CD4-positive, CD25-positive, alpha-beta regulatory T cell (primary cell): ENCODE results near the gene HABP4. TPM values are rescaled to one million over a fixed set of nuclear protein-coding genes. Genes with fewer than 3 reads are reported as not detected.

Experiments
- ATAC-seq, 2 donors: fragments of 150-1000 bp; cut with Tn5 transposase; one replicate each; pipeline ENCODE4 v1.10.0; 2021; ENCODE audit warnings: low read depth in 2 of 2, moderate number of reproducible peaks in 2 of 2, moderate library complexity in 1 of 2
- DNase-seq, 3 donors: peaks; one replicate each; pipeline versions ENCODE4 v3.0.0 to v3.0.0-alpha.2; 2012 to 2022; ENCODE audit warnings: mixed read lengths in 1 of 3
- H3K27ac ChIP-seq: one replicate; pipeline ENCODE4 v1.7.0; 2013; ENCODE audit warnings: mild to moderate bottlenecking, low read length; ENCODE audit not compliant: insufficient read depth, poor library complexity, severe bottlenecking
- H3K27me3 ChIP-seq: one replicate; pipeline ENCODE4 v1.7.0; 2013; ENCODE audit warnings: low read length; ENCODE audit not compliant: control insufficient read depth, insufficient read depth
- H3K36me3 ChIP-seq: one replicate; pipeline ENCODE4 v1.7.0; 2013; ENCODE audit warnings: mild to moderate bottlenecking, low read length, moderate library complexity; ENCODE audit not compliant: control insufficient read depth, insufficient read depth
- H3K4me1 ChIP-seq: 2 replicates; pipeline ENCODE4 v1.7.0; 2013; ENCODE audit warnings: mild to moderate bottlenecking, low read length; ENCODE audit not compliant: insufficient read depth, control insufficient read depth, poor library complexity, severe bottlenecking
- H3K4me3 ChIP-seq: one replicate; pipeline ENCODE4 v1.7.0; 2013; ENCODE audit warnings: low read depth, mild to moderate bottlenecking, low read length, moderate library complexity
- H3K9me3 ChIP-seq, 2 experiments: 1 replicate in 1 of 2; 2 replicates in 1 of 2; pipeline ENCODE4 v1.7.0; 2013; ENCODE audit warnings: low read length in 2 of 2, mild to moderate bottlenecking in 1 of 2, moderate library complexity in 1 of 2; ENCODE audit not compliant: control insufficient read depth in 2 of 2
- H3K27ac Mint-ChIP-seq, 3 donors: one replicate each; pipeline ENCODE4 v1.8.0; 2020 to 2022; ENCODE audit warnings: mild to moderate bottlenecking in 3 of 3, mixed read lengths in 3 of 3, moderate library complexity in 2 of 3
- H3K27me3 Mint-ChIP-seq: one replicate; pipeline ENCODE4 v1.8.0; 2022; ENCODE audit warnings: mild to moderate bottlenecking, mixed read lengths
- H3K36me3 Mint-ChIP-seq: one replicate; pipeline ENCODE4 v1.8.0; 2020; ENCODE audit warnings: mixed read lengths
- H3K4me1 Mint-ChIP-seq, 4 donors: one replicate each; pipeline ENCODE4 v1.8.0; 2020 to 2022; ENCODE audit warnings: mixed read lengths in 4 of 4, mild to moderate bottlenecking in 1 of 4
- H3K4me3 Mint-ChIP-seq, 4 donors: one replicate each; pipeline ENCODE4 v1.8.0; 2020 to 2022; ENCODE audit warnings: mild to moderate bottlenecking in 4 of 4, mixed read lengths in 4 of 4, moderate library complexity in 3 of 4
- H3K9me3 Mint-ChIP-seq, 7 donors: one replicate each; pipeline ENCODE4 v1.8.0; 2020 to 2022; ENCODE audit warnings: mixed read lengths in 7 of 7, mild to moderate bottlenecking in 3 of 7, moderate library complexity in 2 of 7
- polyA plus RNA-seq, 4 donors: library from polyadenylated mRNA; unstranded; fragments of 300-500 nt; fragmentation: Illumina TruSeq; gene quantifications; one replicate each; pipeline ENCODE4 v1.2.3, GENCODE V29; 2021
- total RNA-seq: library from RNA; stranded (reverse); gene quantifications from one replicate; pipeline ENCODE4 v1.2.3, GENCODE V29; 2022

Gene HABP4
- total and polyA plus RNA-seq, 5 donors from 2014 or later = 19.8 to 25.5 (median 21.2) TPM

DNA sequence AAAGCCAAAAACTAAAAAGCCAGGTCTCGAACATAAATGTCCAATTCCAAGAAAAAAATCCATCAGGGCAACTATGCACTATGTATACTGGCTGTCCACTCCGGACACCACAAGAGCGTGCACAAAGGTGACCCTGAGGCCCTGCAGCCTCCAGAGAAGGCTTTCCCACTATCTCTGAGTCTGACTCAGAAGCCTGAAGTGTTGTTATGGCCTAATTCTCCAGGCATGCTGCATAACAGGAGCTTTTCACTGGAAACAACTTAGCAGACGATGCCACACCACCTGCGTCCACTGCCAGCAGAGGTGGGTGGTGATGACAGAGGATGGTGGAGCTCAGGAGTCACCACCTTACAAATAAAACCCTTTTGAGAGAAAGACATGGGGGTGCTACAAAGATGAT lies 63.7 kb downstream of the HABP4 start:
- H3K27me3 Mint-ChIP-seq = no peaks in the 10 kb centered on the region
- Histone ChIP-seq H3K4me1 (no peaks in the 10 kb centered on the region), H3K36me3 (peaks cover 13% of the 10 kb centered on the region), H3K27me3 (no peaks in the 10 kb centered on the region), H3K4me3 (no peak overlapping the region), H3K9me3 (no peaks in the 10 kb centered on the region), H3K27ac (no peak overlapping the region)
- H3K4me3 Mint-ChIP-seq = no peak overlapping the region
- DNase-seq = no peak
- H3K4me1 Mint-ChIP-seq = peaks cover 0 to 5% (median 4%) of the 10 kb centered on the region in 4 donors
- H3K9me3 Mint-ChIP-seq = no peaks in the 10 kb centered on the region
- peaks cover 32% of the 10 kb centered on the region for H3K36me3 Mint-ChIP-seq
- no peak for ATAC-seq
- no peak overlapping the region for H3K27ac Mint-ChIP-seq

DNA sequence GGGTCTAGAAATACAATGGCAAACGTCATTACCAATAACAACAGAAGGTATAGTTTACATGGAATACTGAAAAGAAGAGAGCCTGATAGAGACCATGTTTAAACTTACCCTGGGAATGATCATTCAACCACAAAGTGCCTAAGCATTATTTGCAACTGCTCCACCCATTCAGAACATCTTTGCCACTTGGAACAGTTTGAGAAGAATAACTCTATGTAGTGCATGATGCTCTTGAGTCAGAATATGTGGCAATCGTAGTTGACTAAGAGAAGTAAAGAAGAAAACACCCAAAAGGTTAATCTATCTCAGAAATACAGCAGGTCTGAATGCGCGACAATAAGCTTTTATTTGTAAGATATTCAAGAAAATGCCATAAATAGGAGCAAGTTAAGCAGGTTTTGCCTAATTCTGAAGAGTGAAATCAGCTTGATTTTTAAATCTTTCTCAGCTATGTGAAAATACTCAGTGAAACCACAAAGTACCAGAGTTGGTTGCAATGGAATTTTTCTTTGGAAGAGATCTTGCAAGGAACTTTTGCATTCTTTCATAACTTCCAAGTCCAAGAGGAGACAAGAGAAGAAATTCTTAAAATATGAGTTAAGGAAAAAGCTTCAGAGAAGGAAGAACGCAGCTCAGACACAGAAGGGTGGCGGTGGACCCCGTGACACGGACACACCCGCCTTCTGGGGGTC lies 64.3 kb downstream of the HABP4 start:
- Histone ChIP-seq H3K4me1 (no peaks in the 10 kb centered on the region), H3K36me3 (peaks cover 13% of the 10 kb centered on the region), H3K9me3 (no peaks in the 10 kb centered on the region), H3K27ac (no peak overlapping the region), H3K27me3 (no peaks in the 10 kb centered on the region), H3K4me3 (no peak overlapping the region)
- H3K27me3 Mint-ChIP-seq = no peaks in the 10 kb centered on the region
- DNase-seq (no peak), ATAC-seq (no peak)
- H3K4me1 Mint-ChIP-seq = peaks cover 0 to 5% (median 4%) of the 10 kb centered on the region in 4 donors
- peaks cover 29% of the 10 kb centered on the region for H3K36me3 Mint-ChIP-seq
- no peak overlapping the region for H3K27ac Mint-ChIP-seq
- no peaks in the 10 kb centered on the region for H3K9me3 Mint-ChIP-seq
- no peak overlapping the region for H3K4me3 Mint-ChIP-seq

DNA sequence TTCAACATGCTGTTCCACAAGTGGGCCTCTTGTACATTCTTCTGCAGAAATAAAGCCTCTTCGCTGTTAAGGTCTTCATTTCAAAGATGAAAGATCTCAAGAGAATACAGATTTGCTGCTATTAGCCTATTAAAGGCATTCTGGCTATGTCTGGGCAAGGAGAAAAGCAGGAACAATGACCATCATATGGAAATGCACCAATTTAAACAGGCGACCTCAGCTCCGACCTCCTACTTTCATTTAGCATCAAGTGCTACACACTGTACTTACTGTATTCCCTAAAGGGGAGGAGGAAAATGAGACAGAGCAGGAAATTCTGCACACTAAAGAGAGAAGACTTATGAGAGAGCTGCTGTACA lies 64.8 kb downstream of the HABP4 start:
- peaks cover 0 to 5% (median 4%) of the 10 kb centered on the region in 4 donors for H3K4me1 Mint-ChIP-seq
- Histone ChIP-seq H3K4me3 (no peak overlapping the region), H3K36me3 (peaks cover 12% of the 10 kb centered on the region), H3K27me3 (no peaks in the 10 kb centered on the region), H3K9me3 (no peaks in the 10 kb centered on the region), H3K4me1 (no peaks in the 10 kb centered on the region), H3K27ac (no peak overlapping the region)
- no peak overlapping the region for H3K4me3 Mint-ChIP-seq
- no peaks in the 10 kb centered on the region for H3K27me3 Mint-ChIP-seq
- H3K36me3 Mint-ChIP-seq = peaks cover 29% of the 10 kb centered on the region
- no peaks in the 10 kb centered on the region for H3K9me3 Mint-ChIP-seq
- DNase-seq = no peak
- ATAC-seq = no peak
- H3K27ac Mint-ChIP-seq = no peak overlapping the region

GRCh38 chr9:96515621-96516470 lies 65.9 kb downstream of the HABP4 start:
- Histone ChIP-seq H3K4me1 (no peaks in the 10 kb centered on the region), H3K9me3 (no peaks in the 10 kb centered on the region), H3K4me3 (no peak overlapping the region), H3K36me3 (peaks cover 10% of the 10 kb centered on the region), H3K27me3 (no peaks in the 10 kb centered on the region), H3K27ac (no peak overlapping the region)
- Mint-ChIP-seq H3K4me3 (no peak overlapping the region), H3K9me3 (no peaks in the 10 kb centered on the region), H3K36me3 (peaks cover 29% of the 10 kb centered on the region), H3K27me3 (no peaks in the 10 kb centered on the region), H3K4me1 (no peaks in the 10 kb centered on the region), H3K27ac (no peak overlapping the region)
- ATAC-seq = no peak
- DNase-seq = no peak

- H3K9me3 ChIP-seq = no peaks in the 10 kb centered on the region
- Mint-ChIP-seq H3K4me3 (no peak overlapping the region), H3K4me1 (peaks cover 0 to 15% (median 6%) of the 10 kb centered on the region in 4 donors), H3K27ac (no peak overlapping the region), H3K9me3 (no peaks in the 10 kb centered on the region), H3K27me3 (peaks cover 4% of the 10 kb centered on the region), H3K36me3 (peaks cover 37% of the 10 kb centered on the region)
- no peaks in the 10 kb centered on the region for H3K4me1 ChIP-seq
- H3K36me3 ChIP-seq = peaks cover 7% of the 10 kb centered on the region
- H3K27me3 ChIP-seq = no peaks in the 10 kb centered on the region
- ATAC-seq (no peak), DNase-seq (no peak)
- no peak overlapping the region for H3K4me3 ChIP-seq
- H3K27ac ChIP-seq = no peak overlapping the region
These were observed 69.1 kb downstream of the HABP4 start for GRCh38 chr9:96519095-96519494.

GRCh38 chr9:96519787-96520186 lies 69.8 kb downstream of the HABP4 start:
- Histone ChIP-seq H3K4me1 (no peaks in the 10 kb centered on the region), H3K4me3 (no peak overlapping the region), H3K27me3 (no peaks in the 10 kb centered on the region), H3K36me3 (peaks cover under 1% of the 10 kb centered on the region), H3K9me3 (no peaks in the 10 kb centered on the region), H3K27ac (no peak overlapping the region)
- Mint-ChIP-seq H3K36me3 (peaks cover 32% of the 10 kb centered on the region), H3K27ac (peak overlapping the region in 1 of 3 donors; percentile 15), H3K4me3 (no peak overlapping the region), H3K27me3 (peaks cover 4% of the 10 kb centered on the region), H3K4me1 (peaks cover 0 to 15% (median 6%) of the 10 kb centered on the region in 4 donors), H3K9me3 (no peaks in the 10 kb centered on the region)
- no peak for ATAC-seq
- DNase-seq = no peak

GRCh38 chr9:96522366-96522765 lies 72.4 kb downstream of the HABP4 start:
- Mint-ChIP-seq H3K9me3 (peaks cover 0 to 2% (median 0%) of the 10 kb centered on the region in 7 donors), H3K27me3 (peaks cover 4% of the 10 kb centered on the region), H3K36me3 (peaks cover 20% of the 10 kb centered on the region), H3K4me3 (no peak overlapping the region), H3K4me1 (peaks cover 0 to 15% (median 6%) of the 10 kb centered on the region in 4 donors), H3K27ac (peak overlapping the region in 1 of 3 donors; percentile 39)
- H3K4me3 ChIP-seq = no peak overlapping the region
- DNase-seq = peak in 1 of 3 donors; percentile 10
- H3K27me3 ChIP-seq = no peaks in the 10 kb centered on the region
- no peaks in the 10 kb centered on the region for H3K9me3 ChIP-seq
- no peak overlapping the region for H3K27ac ChIP-seq
- no peaks in the 10 kb centered on the region for H3K36me3 ChIP-seq
- no peak for ATAC-seq
- no peaks in the 10 kb centered on the region for H3K4me1 ChIP-seq
